Fibroblast of skin of scalp (primary cell): ENCODE measurements around the gene E2F4.

ENCODE experiments used
- DNase-seq: peaks from one replicate; pipeline ENCODE4 v3.0.0-alpha.2; 2013

Gene E2F4

DNA sequence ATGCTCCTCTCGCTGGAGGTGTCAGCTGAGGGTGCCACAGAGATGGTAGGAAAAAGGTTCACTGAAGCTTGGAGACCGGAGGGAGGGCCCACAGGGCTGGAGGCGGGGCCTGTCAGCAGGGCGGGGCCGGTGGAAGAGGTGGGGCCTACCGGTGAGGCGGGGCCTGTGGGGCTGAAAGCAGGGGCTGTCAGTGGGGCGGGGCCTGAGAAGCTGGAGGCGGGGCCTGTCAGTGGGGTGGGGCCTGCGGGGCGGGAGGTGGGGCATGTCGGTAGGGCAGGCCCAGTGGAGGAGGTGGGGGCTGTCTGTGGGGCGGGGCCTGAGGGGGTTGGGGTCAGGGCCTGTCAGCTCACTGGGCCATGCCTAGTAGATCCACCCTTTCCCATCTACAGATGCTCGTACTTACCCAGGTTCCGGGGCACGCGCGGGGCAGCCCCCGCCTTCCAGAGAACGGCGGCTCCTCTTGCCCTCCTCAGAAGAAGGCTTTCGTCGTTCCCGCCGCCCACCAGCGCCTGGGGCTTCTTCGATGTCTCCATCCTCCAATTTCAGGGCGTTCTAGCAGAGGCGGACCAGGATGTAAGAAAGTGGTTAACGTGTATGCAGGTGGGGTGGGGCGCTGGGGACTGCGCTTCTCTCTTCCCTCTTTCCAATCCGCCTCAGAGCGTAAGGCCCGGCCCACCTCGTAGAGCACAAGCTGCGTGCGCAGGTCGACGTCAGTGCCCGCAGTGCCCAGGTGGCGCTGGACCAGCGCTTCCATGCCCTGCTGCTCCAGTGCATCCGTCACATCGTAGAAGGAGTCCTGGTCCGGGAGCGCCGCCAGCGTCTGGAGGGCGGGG, 44.8 kb downstream of the E2F4 start:
- DNase-seq = peak; percentile 66

GRCh38 chr16:67237396-67238277, 45.7 kb downstream of the E2F4 start:
- DNase-seq = no peak

GRCh38 chr16:67238278-67238575, 46.3 kb downstream of the E2F4 start:
- DNase-seq = no peak

DNA sequence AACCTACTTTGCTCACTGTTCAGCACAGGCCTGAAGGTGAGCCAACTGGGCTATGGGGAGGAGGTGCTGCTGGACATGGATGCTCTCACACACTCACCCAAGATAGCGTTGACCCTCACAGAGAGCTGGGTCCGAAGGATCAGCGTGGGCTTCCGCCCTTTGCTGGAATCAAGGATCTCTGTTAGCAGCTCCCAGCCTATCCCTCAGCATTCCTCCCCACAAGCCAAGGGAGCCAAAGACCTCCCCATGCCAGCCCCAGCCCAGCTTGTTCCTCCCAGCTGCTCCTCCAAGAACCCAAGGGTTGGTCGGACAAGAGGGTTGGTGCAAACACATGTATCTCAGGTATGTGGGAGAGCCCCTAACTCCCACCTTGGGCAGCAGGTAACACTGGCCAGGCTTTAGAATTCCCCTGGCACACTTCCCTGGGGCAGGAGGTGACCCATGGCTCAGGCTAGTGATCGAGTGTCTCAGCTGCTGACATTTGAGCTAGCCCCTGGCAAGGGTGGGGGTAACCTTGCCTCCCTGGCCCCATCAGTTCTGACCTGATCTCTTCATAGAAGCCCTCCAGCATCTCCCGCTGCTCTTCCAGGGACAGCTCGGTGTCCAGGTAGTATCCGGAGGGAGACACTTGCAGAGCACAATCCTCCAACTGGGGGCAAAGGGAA, 47.0 kb downstream of the E2F4 start:
- DNase-seq = no peak

DNA sequence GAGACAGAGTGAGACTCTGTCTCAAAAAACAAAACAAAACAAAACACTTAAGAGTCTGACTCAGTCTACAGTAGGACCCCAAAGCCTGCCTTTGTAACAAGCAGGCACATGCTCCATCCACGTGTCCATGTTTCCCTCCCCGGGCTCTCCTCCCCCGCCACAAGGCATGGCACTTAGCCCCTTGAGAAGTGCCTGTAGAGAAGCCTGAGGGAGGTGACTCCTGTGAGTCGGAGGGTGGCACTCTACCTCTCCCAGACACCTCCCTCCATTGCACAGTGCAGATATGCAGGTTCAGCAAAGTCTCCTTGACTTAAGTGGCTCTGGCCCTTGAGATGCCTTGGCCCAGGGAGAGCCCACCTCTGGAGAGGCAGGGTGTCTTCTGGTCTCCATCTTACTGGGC, 48.6 kb downstream of the E2F4 start:
- peak; percentile 75 for DNase-seq

- peak; percentile 92 for DNase-seq
Measured at GRCh38 chr16:67241008-67241900, 49.3 kb downstream of the E2F4 start.

- no peak for DNase-seq
Measured at GRCh38 chr16:67242138-67242730, 50.3 kb downstream of the E2F4 start.

DNA sequence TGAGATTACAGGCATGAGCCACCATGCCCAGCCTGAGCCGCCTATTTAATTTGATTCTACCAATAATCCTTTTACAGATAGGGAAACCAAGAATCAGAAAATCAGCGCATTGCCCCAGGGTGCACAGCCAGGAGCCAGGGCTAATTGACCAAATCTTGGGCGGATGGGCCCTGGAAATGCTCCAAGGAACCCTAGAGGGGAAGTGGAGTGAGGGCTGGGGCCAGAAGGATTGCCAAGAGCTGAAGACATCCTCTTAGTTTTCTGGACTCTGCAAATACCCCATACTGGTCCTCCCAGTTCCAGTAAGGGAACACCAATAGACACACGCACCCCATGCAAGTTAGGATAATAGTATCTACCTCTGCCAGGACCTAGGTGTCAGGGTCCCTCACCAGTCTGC, 51.5 kb downstream of the E2F4 start:
- DNase-seq = no peak

GRCh38 chr16:67244387-67245185, 52.6 kb downstream of the E2F4 start:
- peak; percentile 97 for DNase-seq

DNA sequence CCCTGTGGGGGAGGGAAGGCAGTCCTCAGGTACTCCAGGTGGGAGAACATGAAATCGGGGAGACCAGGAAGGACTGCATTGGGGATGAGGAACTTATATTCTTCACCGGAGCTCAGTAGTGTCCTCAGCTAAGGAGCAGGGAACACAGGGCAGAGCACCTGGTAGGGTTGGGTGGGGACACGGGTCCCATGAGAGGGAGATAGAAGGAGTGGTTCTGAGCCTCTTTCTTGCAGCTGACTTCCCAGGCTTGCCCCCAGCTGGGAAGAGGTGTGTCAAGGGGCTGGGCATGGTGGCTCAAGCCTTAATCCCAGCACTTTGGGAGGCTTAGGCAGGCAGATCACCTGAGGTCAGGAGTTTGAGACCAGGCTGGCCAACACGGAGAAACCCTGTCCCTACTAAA, 53.2 kb downstream of the E2F4 start:
- no peak for DNase-seq

GRCh38 chr16:67245674-67246080, 53.7 kb downstream of the E2F4 start:
- DNase-seq = no peak

GRCh38 chr16:67246081-67246755, 54.3 kb downstream of the E2F4 start:
- DNase-seq = peak; percentile 87

GRCh38 chr16:67246756-67247191, 54.8 kb downstream of the E2F4 start:
- no peak for DNase-seq

DNA sequence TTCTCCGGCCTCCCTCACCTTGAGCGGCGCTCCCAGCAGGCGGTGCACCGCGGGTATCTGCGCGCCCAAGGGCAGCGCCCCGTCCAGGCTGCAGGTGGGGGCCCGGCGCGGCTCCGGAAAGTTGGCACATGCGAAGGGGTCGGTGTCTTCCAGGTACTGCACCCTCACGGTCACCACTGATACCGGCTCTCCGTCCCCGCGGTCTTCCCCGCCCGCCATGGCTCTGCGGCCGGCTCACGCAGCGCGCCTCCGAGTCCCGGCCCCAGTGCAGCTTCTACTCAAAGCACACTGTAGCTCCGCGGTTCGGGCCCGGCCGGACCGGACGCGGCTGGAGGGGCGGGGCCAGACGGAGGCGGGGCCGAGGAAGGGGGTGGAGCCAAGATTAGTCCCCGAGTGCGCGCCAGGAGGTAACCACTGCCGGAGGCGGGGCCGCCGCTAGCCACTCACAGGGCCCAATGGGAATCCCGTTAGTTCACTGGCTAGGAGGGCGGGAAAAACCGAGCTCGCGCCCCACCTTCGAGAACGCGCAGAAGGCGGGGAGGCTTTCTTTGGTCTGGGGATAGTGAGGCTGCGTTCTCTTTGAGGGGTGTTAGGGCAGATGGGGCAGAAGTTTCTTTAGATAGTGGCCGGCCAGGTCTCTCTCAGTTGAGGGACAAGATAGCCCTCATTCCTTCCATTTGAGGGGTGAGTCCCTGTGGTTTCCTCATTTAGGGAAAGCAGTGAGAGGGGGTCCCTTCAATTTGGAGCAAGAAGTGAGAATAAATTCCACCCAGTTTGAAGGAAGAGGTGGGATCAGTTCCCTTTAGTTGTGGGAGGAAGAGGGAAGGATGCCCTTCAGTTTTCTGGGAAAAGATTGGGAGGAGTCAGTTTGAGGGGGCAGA, 55.5 kb downstream of the E2F4 start, which contains the start of gene FHOD1:
Gene FHOD1 (minus strand): TSS at position 290 of the 881 bp plus-strand sequence. CDS start 71 bp downstream, at position 219.
- DNase-seq = peak; percentile 94

DNA sequence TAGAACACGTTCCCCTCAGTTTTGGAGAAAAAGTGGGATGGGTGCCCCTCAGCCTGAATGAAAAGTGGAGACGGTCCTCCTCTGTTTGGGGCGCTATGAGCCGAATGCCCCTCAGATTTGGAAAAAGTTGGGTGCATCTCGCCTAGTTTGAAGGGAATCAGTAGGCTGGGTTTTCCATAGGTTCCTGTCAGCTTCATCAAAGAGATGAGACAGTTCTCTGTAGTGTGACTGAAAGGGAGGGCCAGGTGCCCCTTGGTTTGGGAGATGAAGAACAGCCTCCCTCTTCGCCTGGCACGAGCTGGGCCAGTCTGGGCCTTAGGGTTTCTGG, 56.1 kb downstream of the E2F4 start:
- DNase-seq = no peak
